ENCODE results near the gene GOLGA6L10.

Gene GOLGA6L10

DNA sequence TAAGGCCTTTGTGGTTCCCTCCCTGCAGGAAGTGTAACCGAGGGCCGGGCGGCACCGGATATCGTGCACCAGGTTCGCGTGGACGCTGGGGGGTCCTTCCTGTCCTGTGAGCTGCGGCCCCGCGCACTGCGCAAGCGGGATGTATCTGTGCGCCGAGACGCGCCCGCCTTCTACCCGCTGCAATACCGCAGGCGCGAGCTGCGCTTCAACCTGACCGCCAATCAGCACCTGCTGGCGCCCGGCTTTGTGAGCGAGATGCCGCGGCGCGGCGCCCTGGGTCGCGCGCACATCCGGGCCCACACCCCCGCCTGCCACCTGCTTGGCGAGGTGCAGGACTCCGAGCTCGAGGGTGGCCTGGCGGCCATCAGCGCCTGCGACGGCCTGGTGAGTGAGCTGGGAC, 50.8 kb downstream of the GOLGA6L10 start:
- Histone ChIP-seq H3K4me1 (ENCODE audit: control insufficient read depth, insufficient read depth, low read length) (peaks cover 2% of the 10 kb centered on the region; the same call in 1 of the 2 replicates), H3K4me3 (ENCODE audit: low read length) (no peak overlapping the region), H3K27ac (ENCODE audit: low read length) (no peak overlapping the region), H3K27me3 (ENCODE audit: control insufficient read depth, insufficient read depth, low read length) (no peaks in the 10 kb centered on the region), H3K9me3 (ENCODE audit: control insufficient read depth, insufficient read depth, low read length) (no peaks in the 10 kb centered on the region), H3K36me3 (ENCODE audit: control insufficient read depth, insufficient read depth, low read length) (no peaks in the 10 kb centered on the region)
- WGBS (ENCODE audit: insufficient coverage, insufficient read length), result no CpG with 5 or more reads among the region's 44 CpGs
- no peak for DNase-seq (ENCODE audit: low read depth, low spot score)

GRCh38 chr15:82298032-82298431, 51.2 kb downstream of the GOLGA6L10 start:
- H3K27ac ChIP-seq (ENCODE audit: low read length), result no peak overlapping the region
- no peak overlapping the region for H3K4me3 ChIP-seq (ENCODE audit: low read length)
- no CpG with 5 or more reads among the region's 13 CpGs for WGBS (ENCODE audit: insufficient coverage, insufficient read length)
- no peaks in the 10 kb centered on the region for H3K27me3 ChIP-seq (ENCODE audit: control insufficient read depth, insufficient read depth, low read length)
- H3K4me1 ChIP-seq (ENCODE audit: control insufficient read depth, insufficient read depth, low read length), result peaks cover 2% of the 10 kb centered on the region; the same call in 1 of the 2 replicates
- H3K9me3 ChIP-seq (ENCODE audit: control insufficient read depth, insufficient read depth, low read length), result no peaks in the 10 kb centered on the region
- DNase-seq (ENCODE audit: low read depth, low spot score), result no peak
- H3K36me3 ChIP-seq (ENCODE audit: control insufficient read depth, insufficient read depth, low read length), result no peaks in the 10 kb centered on the region

DNA sequence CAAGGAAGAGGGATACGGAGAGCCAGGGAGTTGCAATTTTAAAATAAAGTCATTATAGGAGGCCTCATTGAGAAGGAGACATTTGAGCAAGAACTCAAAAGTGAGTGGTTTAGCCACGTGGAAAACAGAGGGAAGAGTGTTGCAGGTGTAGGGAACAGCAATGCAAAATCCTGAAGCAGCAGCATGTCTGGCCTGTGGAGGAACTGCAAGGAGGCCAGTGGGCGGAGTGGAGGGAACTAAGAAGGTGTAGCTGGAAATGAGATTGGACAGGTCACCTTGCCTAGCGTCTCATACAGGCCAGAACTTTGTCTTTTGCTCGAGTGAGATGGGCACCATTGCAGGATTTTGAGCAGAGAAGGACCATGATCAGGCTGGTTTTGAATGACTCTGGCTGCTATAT, 51.7 kb downstream of the GOLGA6L10 start:
- no peak for DNase-seq (ENCODE audit: low read depth, low spot score)
- Histone ChIP-seq H3K9me3 (ENCODE audit: control insufficient read depth, insufficient read depth, low read length) (no peaks in the 10 kb centered on the region), H3K36me3 (ENCODE audit: control insufficient read depth, insufficient read depth, low read length) (no peaks in the 10 kb centered on the region), H3K27ac (ENCODE audit: low read length) (no peak overlapping the region), H3K4me3 (ENCODE audit: low read length) (no peak overlapping the region), H3K27me3 (ENCODE audit: control insufficient read depth, insufficient read depth, low read length) (no peaks in the 10 kb centered on the region), H3K4me1 (ENCODE audit: control insufficient read depth, insufficient read depth, low read length) (peaks cover 2% of the 10 kb centered on the region; the same call in 1 of the 2 replicates)
- no CpG with 5 or more reads among the region's 5 CpGs for WGBS (ENCODE audit: insufficient coverage, insufficient read length)

GRCh38 chr15:82294061-82294690, 55.1 kb downstream of the GOLGA6L10 start:
- WGBS (ENCODE audit: insufficient coverage, insufficient read length), result no CpG with 5 or more reads among the region's 11 CpGs
- Histone ChIP-seq H3K4me3 (ENCODE audit: low read length) (no peak overlapping the region), H3K9me3 (ENCODE audit: control insufficient read depth, insufficient read depth, low read length) (no peaks in the 10 kb centered on the region), H3K36me3 (ENCODE audit: control insufficient read depth, insufficient read depth, low read length) (no peaks in the 10 kb centered on the region), H3K27ac (ENCODE audit: low read length) (no peak overlapping the region), H3K4me1 (ENCODE audit: control insufficient read depth, insufficient read depth, low read length) (peaks cover 2% of the 10 kb centered on the region; the same call in 1 of the 2 replicates), H3K27me3 (ENCODE audit: control insufficient read depth, insufficient read depth, low read length) (no peaks in the 10 kb centered on the region)
- no peak for DNase-seq (ENCODE audit: low read depth, low spot score)

GRCh38 chr15:82292271-82292670, 57.0 kb downstream of the GOLGA6L10 start:
- no CpG with 5 or more reads among the region's 5 CpGs for WGBS (ENCODE audit: insufficient coverage, insufficient read length)
- H3K27ac ChIP-seq (ENCODE audit: low read length), result no peak overlapping the region
- H3K9me3 ChIP-seq (ENCODE audit: control insufficient read depth, insufficient read depth, low read length), result no peaks in the 10 kb centered on the region
- H3K4me1 ChIP-seq (ENCODE audit: control insufficient read depth, insufficient read depth, low read length), result peaks cover 2% of the 10 kb centered on the region; the same call in 1 of the 2 replicates
- H3K27me3 ChIP-seq (ENCODE audit: control insufficient read depth, insufficient read depth, low read length), result no peaks in the 10 kb centered on the region
- no peak overlapping the region for H3K4me3 ChIP-seq (ENCODE audit: low read length)
- no peak for DNase-seq (ENCODE audit: low read depth, low spot score)
- H3K36me3 ChIP-seq (ENCODE audit: control insufficient read depth, insufficient read depth, low read length), result no peaks in the 10 kb centered on the region
